ENCODE measurements around the gene ID2. TPM values are rescaled to one million over a fixed set of nuclear protein-coding genes. Genes with fewer than 3 reads are reported as not detected.

The ID2 gene
- total and polyA plus RNA-seq, 2 experiments from 2014 or later = 468 to 668 TPM

GRCh38 chr2:8658064-8658862 lies 23.6 kb upstream of the ID2 start:
- no peaks in the 10 kb centered on the region for H3K9me3 ChIP-seq (ENCODE audit: low read depth)
- H3K4me1 ChIP-seq (ENCODE audit: insufficient read depth) = peaks cover 29% of the 10 kb centered on the region
- H3K79me2 ChIP-seq (ENCODE audit: insufficient read depth) = no peaks in the 10 kb centered on the region
- in situ Hi-C loops (cut with MboI) = no loop called here
- H4K20me1 ChIP-seq (ENCODE audit: insufficient read depth) = no peaks in the 10 kb centered on the region
- no peak overlapping the region for H3K4me2 ChIP-seq (ENCODE audit: unreplicated experiment)
- peaks cover 40% of the 10 kb centered on the region for H3F3A ChIP-seq (ENCODE audit: insufficient read depth)
- WGBS, 2 experiments (ENCODE audit: low coverage in 1 of 2, low lambda C conversion rate in 2 of 2, missing lambda C conversion rate in 2 of 2) = 91 to 92% methylated on average over 22 of the region's 22 CpGs
- no peak overlapping the region for H3K4me3 ChIP-seq
- no peaks in the 10 kb centered on the region for H3K36me3 ChIP-seq (ENCODE audit: low read depth)
- no peak for DNase-seq
- TF ChIP-seq EZH2phosphoT487 (IDR thresholded peaks at IDR 0.05; ENCODE audit: insufficient read depth, low read depth) (no peak), EZH2 (IDR thresholded peaks at IDR 0.05; ENCODE audit: insufficient read depth, poor library complexity, severe bottlenecking) (no peak)
- no peak overlapping the region for H3K27ac ChIP-seq
- H3K9ac ChIP-seq = no peak overlapping the region
- H2AFZ ChIP-seq = no peak overlapping the region
- no peaks in the 10 kb centered on the region for H3K27me3 ChIP-seq (replicated peaks; ENCODE audit: insufficient read depth)
- no peaks in the 10 kb centered on the region for H3K9me2 ChIP-seq (ENCODE audit: insufficient read depth)

GRCh38 chr2:8659092-8659734 lies 22.6 kb upstream of the ID2 start:
- H2AFZ ChIP-seq = no peak overlapping the region
- H3K27me3 ChIP-seq (replicated peaks; ENCODE audit: insufficient read depth) = no peaks in the 10 kb centered on the region
- H3K4me2 ChIP-seq (ENCODE audit: unreplicated experiment) = no peak overlapping the region
- H3K4me3 ChIP-seq = no peak overlapping the region
- H4K20me1 ChIP-seq (ENCODE audit: insufficient read depth) = no peaks in the 10 kb centered on the region
- H3K79me2 ChIP-seq (ENCODE audit: insufficient read depth) = no peaks in the 10 kb centered on the region
- H3K9me2 ChIP-seq (ENCODE audit: insufficient read depth) = no peaks in the 10 kb centered on the region
- no peaks in the 10 kb centered on the region for H3K36me3 ChIP-seq (ENCODE audit: low read depth)
- no peak overlapping the region for H3K27ac ChIP-seq
- H3K9me3 ChIP-seq (ENCODE audit: low read depth) = no peaks in the 10 kb centered on the region
- H3K9ac ChIP-seq = no peak overlapping the region
- H3F3A ChIP-seq (ENCODE audit: insufficient read depth) = peaks cover 41% of the 10 kb centered on the region
- 85 to 93% methylated on average over 9 to 10 of the region's 10 CpGs for WGBS, 2 experiments (ENCODE audit: low coverage in 1 of 2, low lambda C conversion rate in 2 of 2, missing lambda C conversion rate in 2 of 2)
- in situ Hi-C loops (cut with MboI) = no loop called here
- DNase-seq = no peak
- TF ChIP-seq EZH2 (IDR thresholded peaks at IDR 0.05; ENCODE audit: insufficient read depth, poor library complexity, severe bottlenecking) (no peak), EZH2phosphoT487 (IDR thresholded peaks at IDR 0.05; ENCODE audit: insufficient read depth, low read depth) (no peak)
- peaks cover 29% of the 10 kb centered on the region for H3K4me1 ChIP-seq (ENCODE audit: insufficient read depth)

- no peaks in the 10 kb centered on the region for H3K79me2 ChIP-seq (ENCODE audit: insufficient read depth)
- TF ChIP-seq EZH2 (IDR thresholded peaks at IDR 0.05; ENCODE audit: insufficient read depth, poor library complexity, severe bottlenecking) (no peak), EZH2phosphoT487 (IDR thresholded peaks at IDR 0.05; ENCODE audit: insufficient read depth, low read depth) (no peak)
- H3K27ac ChIP-seq = no peak overlapping the region
- no peaks in the 10 kb centered on the region for H3K27me3 ChIP-seq (replicated peaks; ENCODE audit: insufficient read depth)
- in situ Hi-C loops (cut with MboI) = no loop called here
- H3K9me2 ChIP-seq (ENCODE audit: insufficient read depth) = no peaks in the 10 kb centered on the region
- no peaks in the 10 kb centered on the region for H4K20me1 ChIP-seq (ENCODE audit: insufficient read depth)
- peaks cover 29% of the 10 kb centered on the region for H3K4me1 ChIP-seq (ENCODE audit: insufficient read depth)
- H3K36me3 ChIP-seq (ENCODE audit: low read depth) = no peaks in the 10 kb centered on the region
- H3K9me3 ChIP-seq (ENCODE audit: low read depth) = no peaks in the 10 kb centered on the region
- H3K4me3 ChIP-seq = no peak overlapping the region
- 91 to 92% methylated on average over 18 of the region's 18 CpGs for WGBS, 2 experiments (ENCODE audit: low coverage in 1 of 2, low lambda C conversion rate in 2 of 2, missing lambda C conversion rate in 2 of 2)
- H3F3A ChIP-seq (ENCODE audit: insufficient read depth) = peaks cover 41% of the 10 kb centered on the region
- H3K4me2 ChIP-seq (ENCODE audit: unreplicated experiment) = no peak overlapping the region
- H2AFZ ChIP-seq = no peak overlapping the region
- DNase-seq = no peak
- H3K9ac ChIP-seq = no peak overlapping the region
Measured at GRCh38 chr2:8659735-8660492, 21.9 kb upstream of the ID2 start.

GRCh38 chr2:8661235-8661634 lies 20.6 kb upstream of the ID2 start:
- Histone ChIP-seq H3K27ac (peak overlapping the region; percentile 93), H3K9me3 (ENCODE audit: low read depth) (no peaks in the 10 kb centered on the region), H3K4me1 (ENCODE audit: insufficient read depth) (peaks cover 29% of the 10 kb centered on the region), H3K9ac (peak overlapping the region; percentile 82), H4K20me1 (ENCODE audit: insufficient read depth) (no peaks in the 10 kb centered on the region), H3K36me3 (ENCODE audit: low read depth) (no peaks in the 10 kb centered on the region), H3K4me3 (peak overlapping the region; percentile 36; the same call in 1 of the 2 replicates), H3K9me2 (ENCODE audit: insufficient read depth) (no peaks in the 10 kb centered on the region), H3F3A (ENCODE audit: insufficient read depth) (peaks cover 29% of the 10 kb centered on the region), H3K27me3 (replicated peaks; ENCODE audit: insufficient read depth) (no peaks in the 10 kb centered on the region), H3K79me2 (ENCODE audit: insufficient read depth) (no peaks in the 10 kb centered on the region), H3K4me2 (ENCODE audit: unreplicated experiment) (peak overlapping the region; percentile 68), H2AFZ (peak overlapping the region; percentile 81)
- in situ Hi-C loops (cut with MboI) = no loop called here
- TF ChIP-seq EZH2 (IDR thresholded peaks at IDR 0.05; ENCODE audit: insufficient read depth, poor library complexity, severe bottlenecking) (no peak), EZH2phosphoT487 (IDR thresholded peaks at IDR 0.05; ENCODE audit: insufficient read depth, low read depth) (no peak)
- WGBS, 2 experiments (ENCODE audit: low coverage in 1 of 2, low lambda C conversion rate in 2 of 2, missing lambda C conversion rate in 2 of 2) = 64 to 68% methylated on average over 6 of the region's 6 CpGs
- no peak for DNase-seq

All from GM23248 (cell line).